Measurements from ENCODE around the gene NRROS.

The NRROS gene

GRCh38 chr3:196686436-196686835 is 46.9 kb downstream of the NRROS start:
- no peak for DNase-seq (ENCODE audit: low read depth)

DNA sequence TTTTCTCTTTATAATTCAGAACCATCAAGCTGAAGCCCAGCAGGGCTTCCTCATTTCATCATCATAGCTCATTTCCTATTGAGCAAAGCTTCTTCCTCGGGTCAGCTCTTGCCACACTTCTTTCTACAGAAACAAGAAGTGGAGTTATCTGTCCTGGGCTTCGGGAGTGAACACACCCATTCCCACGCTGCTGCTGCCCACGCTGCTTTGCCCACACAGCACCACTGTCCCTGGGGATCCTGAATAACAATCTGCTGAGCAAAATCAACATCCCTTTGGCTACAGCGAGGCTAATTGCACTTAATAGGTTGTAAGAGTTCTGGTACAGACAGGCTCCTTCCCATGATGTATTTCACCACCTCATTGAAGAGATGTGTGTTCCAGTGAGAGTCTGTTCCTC is 48.9 kb downstream of the NRROS start:
- no peak for DNase-seq (ENCODE audit: low read depth)

DNA sequence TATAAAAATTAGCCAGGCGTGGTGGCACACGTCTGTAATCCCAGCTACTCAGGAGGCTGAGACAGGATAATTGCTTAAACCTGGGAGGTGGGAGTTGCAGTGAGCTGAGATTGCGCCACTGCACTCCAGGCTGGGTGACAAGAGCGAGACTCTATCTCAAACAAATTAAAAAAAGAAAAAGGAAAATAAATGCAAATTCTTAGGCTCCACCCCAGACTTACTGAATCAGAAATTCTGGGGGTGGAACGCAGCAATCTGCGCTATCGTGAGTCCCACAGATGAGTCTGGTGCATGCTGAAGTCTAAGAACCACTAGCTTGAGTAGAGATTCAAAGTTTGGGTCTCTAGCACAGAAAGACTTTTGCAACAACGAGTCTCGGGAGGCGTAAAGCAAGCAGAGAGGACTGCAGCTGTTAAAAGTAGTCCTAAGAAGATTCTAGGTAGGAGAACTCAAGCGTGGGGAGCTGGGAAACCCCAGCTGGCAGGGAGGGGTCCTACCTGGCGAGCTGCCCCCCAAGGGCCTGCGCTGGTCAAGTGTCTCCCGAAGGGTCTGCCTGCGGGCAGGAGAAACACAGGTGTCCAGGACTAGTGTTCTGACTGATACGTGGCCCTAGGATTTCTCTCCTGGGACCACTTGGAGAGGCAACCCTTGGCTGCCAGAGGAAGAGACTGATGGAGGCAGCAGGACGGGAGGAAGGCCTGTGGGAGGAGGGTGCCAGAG is 50.6 kb downstream of the NRROS start:
- DNase-seq (ENCODE audit: low read depth), result no peak

DNA sequence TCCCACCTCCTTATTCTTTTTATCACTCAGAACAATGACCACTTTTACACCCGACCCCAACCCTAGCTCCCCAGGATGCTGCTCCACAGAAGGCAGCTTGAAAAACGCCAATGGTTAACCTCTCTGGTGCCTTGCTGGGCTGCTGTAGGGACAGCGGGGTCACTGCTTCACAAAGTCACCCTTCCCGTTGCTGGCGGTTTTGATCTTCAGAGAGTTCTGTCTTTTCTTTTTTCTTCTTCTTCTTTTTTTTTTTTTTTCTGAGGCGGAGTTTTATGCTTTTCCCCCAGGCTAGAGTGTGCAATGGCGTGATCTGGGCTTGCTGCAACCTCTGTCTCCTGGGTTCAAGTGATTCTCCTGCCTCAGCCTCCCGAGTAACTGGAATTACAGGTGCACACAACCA is 51.9 kb downstream of the NRROS start:
- no peak for DNase-seq (ENCODE audit: low read depth)

DNA sequence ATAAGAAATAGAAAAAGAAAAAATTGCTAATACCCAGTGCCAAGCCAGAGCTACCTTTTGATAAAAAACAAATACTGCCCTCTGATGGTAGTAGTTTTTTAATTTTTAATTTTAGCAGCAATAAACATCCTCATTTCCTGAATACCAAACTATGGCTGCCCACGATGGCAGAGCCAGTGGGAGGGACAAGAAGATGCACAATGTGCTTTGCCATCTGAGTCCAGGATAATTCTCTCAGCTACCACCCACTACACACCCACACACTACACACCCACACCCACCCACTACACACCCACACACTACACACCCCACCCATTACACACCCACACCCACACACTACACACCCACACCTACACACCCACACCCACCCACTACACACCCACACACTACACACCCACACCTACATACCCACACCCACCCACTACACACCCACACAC is 54.7 kb downstream of the NRROS start:
- DNase-seq (ENCODE audit: low read depth), result no peak

DNA sequence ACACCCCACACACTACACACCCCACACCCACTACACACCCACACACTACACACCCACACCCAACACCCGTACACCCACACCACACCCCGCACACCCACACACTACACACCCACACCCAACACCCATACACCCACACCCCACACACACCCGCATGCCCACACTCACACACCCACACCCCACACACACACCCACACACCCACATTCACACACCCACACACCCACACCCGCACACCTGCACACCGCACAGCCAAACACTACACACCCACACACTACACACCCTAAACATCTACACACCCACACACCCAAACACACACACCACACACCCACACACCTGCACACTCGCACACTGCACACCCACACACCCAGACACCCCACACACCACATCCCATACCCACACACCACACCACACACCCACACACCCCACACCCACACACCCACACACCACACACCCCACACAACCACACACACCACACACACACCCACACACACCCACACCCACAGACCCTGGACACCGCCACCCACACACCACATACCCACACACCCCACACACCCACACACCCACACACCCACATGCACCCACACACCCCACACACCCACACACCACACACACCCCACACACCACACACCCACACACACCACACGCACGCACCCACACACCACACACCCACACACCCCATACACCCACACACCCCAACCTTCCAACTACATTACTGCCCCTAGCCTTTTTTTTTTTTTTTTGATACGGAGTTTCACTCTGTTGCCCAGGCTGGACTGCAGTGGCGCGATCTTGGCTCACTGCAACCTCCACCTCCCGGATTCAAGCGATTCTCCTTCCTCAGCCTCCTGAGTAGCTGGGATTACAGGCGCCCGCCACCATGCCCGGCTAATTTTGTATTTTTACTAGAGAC is 55.7 kb downstream of the NRROS start:
- DNase-seq (ENCODE audit: low read depth), result no peak

DNA sequence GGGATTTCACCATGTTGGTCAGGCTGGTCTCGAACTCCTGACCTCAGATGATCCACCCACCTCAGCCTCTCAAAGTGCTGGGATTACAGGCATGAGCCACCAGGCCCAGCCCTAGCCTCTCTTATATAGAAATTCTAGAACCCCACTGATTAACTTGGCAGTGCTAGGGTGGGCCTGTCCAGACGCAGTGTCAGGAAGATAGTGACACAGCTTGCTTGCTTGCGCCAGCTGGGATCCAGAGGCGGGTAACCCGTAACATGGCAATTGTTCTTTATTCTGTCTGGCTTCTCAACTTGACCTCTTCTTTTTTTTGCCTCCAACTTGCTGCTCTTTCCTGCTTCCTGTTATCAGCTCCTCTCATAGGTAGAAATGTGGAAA is 56.3 kb downstream of the NRROS start:
- no peak for DNase-seq (ENCODE audit: low read depth)

GRCh38 chr3:196697270-196697669 is 57.8 kb downstream of the NRROS start:
- DNase-seq (ENCODE audit: low read depth), result no peak

DNA sequence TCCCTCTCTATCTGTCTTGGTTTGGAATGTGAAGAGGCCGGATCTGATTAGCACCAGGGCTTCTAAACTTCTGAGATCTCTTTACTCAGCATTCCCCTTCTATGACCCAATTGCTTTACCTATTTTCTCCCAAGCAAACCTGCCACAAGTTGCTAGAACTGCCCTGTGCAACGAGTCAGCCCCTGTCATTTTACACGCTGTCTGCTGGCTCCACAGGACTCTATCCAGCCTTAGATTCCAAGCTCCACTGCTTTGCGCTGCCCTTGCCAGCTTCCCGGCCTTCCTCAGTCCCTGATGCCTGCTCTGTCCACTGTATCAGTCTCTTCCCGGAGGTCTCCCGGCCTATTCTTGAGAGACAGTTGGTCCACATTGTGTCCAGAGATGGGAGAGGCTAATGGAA is 60.3 kb downstream of the NRROS start:
- no peak for DNase-seq (ENCODE audit: low read depth)

GRCh38 chr3:196700801-196701200 is 61.3 kb downstream of the NRROS start:
- DNase-seq (ENCODE audit: low read depth), result no peak

DNA sequence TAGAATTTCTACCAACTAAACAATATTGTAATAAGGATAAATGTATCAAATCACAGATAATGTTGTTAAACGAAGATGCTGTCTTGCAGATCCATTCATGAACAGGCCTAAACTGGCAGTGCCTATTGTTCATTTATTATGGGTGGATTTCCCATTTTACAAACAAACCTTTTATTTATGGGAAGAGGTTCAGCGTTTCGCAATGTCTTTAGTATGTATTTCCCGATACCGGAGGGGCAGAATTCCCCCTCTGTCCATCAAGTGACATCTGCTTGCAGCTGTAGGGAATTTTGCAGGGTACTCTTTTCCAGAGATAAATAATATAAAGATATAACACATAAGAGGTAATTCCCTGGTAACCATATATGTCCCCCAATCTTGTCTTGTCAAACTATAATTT is 66.8 kb downstream of the NRROS start:
- no peak for DNase-seq (ENCODE audit: low read depth)

DNA sequence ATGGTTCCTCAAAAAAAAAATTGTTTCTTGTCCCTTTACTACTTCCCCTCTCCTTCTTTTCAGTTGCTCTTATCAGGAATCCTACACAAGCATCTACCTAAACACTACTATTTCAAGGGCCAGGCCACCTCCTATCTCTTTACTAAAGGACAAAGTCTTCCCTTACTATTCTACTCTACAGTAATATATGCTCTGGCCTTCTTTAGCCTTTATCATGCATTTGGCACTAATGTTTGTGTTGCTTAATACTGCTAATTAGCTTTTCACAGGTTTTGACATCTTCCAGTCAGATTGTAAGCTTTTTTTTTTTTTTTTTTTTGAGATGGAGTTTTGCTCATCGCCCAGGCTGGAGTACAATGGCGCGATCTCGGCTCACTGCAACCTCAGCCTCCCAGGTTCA is 67.2 kb downstream of the NRROS start:
- no peak for DNase-seq (ENCODE audit: low read depth)

DNA sequence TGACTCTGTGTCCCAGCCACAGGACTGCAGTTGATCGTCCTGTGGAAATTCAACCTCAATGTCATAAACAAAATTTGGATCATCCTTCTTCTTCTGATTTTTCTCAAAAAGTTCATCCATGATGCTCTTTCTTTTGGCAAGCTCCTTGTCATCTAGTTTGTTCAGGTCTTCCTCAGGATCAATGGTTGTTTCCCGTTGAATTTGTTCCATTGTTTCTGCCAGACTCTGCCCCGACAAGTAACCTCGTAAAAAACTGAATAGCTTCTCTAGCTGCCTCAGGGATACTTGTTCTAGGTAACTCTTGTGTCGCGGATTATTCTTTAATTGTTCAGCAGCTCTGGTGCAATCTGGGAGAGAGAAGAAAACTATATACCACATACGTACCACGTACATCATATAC is 68.1 kb downstream of the NRROS start:
- no peak for DNase-seq (ENCODE audit: low read depth)

GRCh38 chr3:196708467-196708866 is 69.0 kb downstream of the NRROS start:
- DNase-seq (ENCODE audit: low read depth), result no peak
